HepG2 (cell line): ENCODE results near the gene GFPT2. TPM values are rescaled to one million over a fixed set of nuclear protein-coding genes. Genes with fewer than 3 reads are reported as not detected.

Source experiments
- ATAC-seq: fragments of 200-7000 bp; cut with Tn5 transposase; 3 replicates; pipeline ENCODE4 v1.9.1; 2020; ENCODE audit warnings: mild to moderate bottlenecking, moderate library complexity
- BruUV-seq: library from RNA; stranded (reverse); fragments of 400-500 nt; replicated peaks from 2 replicates; lab custom pipeline; 2021; lab: Mats Ljungman, UMichigan
- CTCF ChIA-PET: fragments of 300-600 bp; formaldehyde crosslinking; extraction: SDS; loops from one replicate; lab custom pipeline; 2021; ENCODE audit warnings: low total read pairs, inconsistent platforms, low intra/inter-chr PET ratio; lab: Yijun Ruan, JAX
- POLR2A ChIA-PET: fragments of 350-600 bp; sonication (Branson Sonifier 250); formaldehyde crosslinking; loops from one replicate; lab custom pipeline; 2020; ENCODE audit warnings: antibody characterized with exemption, inconsistent platforms; lab: Yijun Ruan, JAX
- DNase-seq: peaks from one replicate; pipeline ENCODE4 v3.0.0-alpha.2; 2015; ENCODE audit warnings: low spot score
- FAIRE-seq: peaks from 3 replicates; lab custom pipeline; 2011; peaks lifted over from hg19 to GRCh38; lab: Jason Lieb, UNC
- H2AFZ ChIP-seq: one replicate; pipeline ENCODE4 v1.6.1; 2011; ENCODE audit warnings: low read length, inconsistent platforms
- H3K27ac ChIP-seq: fragments of 300-600 bp; 3 replicates; pipeline ENCODE4 v1.8.0; 2011; ENCODE audit warnings: mixed run types, mild to moderate bottlenecking, mixed read lengths, low read length, inconsistent platforms; ENCODE audit not compliant: insufficient read depth; ENCODE audit errors: extremely low read length
- H3K27me3 ChIP-seq, 2 experiments: fragments of 200-600 bp in 1 of 2; 2 replicates in 1 of 2; 3 replicates in 1 of 2; pipeline versions ENCODE4 v1.6.0 to v1.8.0; 2011; ENCODE audit warnings: low read length in 2 of 2, mild to moderate bottlenecking in 2 of 2, moderate library complexity in 2 of 2, inconsistent platforms in 1 of 2; ENCODE audit not compliant: insufficient read depth in 2 of 2, control insufficient read depth in 1 of 2
- H3K36me3 ChIP-seq, 2 experiments: fragments of 200-600 bp in 1 of 2; replicated peaks in 1 of 2; 2 replicates in 1 of 2; 3 replicates in 1 of 2; pipeline versions ENCODE4 v1.5.1 to v1.8.0; 2011; ENCODE audit warnings: low read length in 2 of 2, inconsistent platforms in 1 of 2; ENCODE audit not compliant: insufficient read depth in 2 of 2, control insufficient read depth in 1 of 2
- H3K4me1 ChIP-seq: 2 replicates; pipeline ENCODE4 v1.5.1; 2012; ENCODE audit warnings: low read length, inconsistent platforms; ENCODE audit not compliant: insufficient read depth
- H3K4me2 ChIP-seq: 2 replicates; pipeline ENCODE4 v1.6.0; 2011; ENCODE audit warnings: low read depth, low read length, inconsistent platforms
- H3K4me3 ChIP-seq, 3 experiments: fragments of 200-600 bp in 1 of 3; sonication (generic), shearing (Covaris generic) in 1 of 3; replicated peaks in 1 of 3; 2 replicates each; pipeline ENCODE4 v1.5.1; 2011 to 2016; ENCODE audit warnings: low read length in 3 of 3, inconsistent platforms in 2 of 3, low read depth in 2 of 3, mild to moderate bottlenecking in 2 of 3, control low read depth in 1 of 3, mixed read lengths in 1 of 3; ENCODE audit not compliant: insufficient read depth in 1 of 3
- H3K79me2 ChIP-seq: one replicate; pipeline ENCODE4 v1.6.1; 2011; ENCODE audit warnings: low read length, inconsistent platforms; ENCODE audit not compliant: insufficient read depth
- H3K9ac ChIP-seq: 2 replicates; pipeline ENCODE4 v1.6.0; 2011; ENCODE audit warnings: mild to moderate bottlenecking, low read depth, low read length, inconsistent platforms; ENCODE audit not compliant: insufficient read depth
- H3K9me3 ChIP-seq: 2 replicates; pipeline ENCODE4 v1.5.1; 2012; ENCODE audit warnings: mild to moderate bottlenecking, low read length
- H4K20me1 ChIP-seq: 2 replicates; pipeline ENCODE4 v1.6.0; 2011; ENCODE audit warnings: inconsistent platforms, mild to moderate bottlenecking, low read length, moderate library complexity; ENCODE audit not compliant: insufficient read depth
- MTF2 ChIP-seq: sonication (generic); formaldehyde crosslinking; IDR thresholded peaks from 2 replicates; pipeline ENCODE4 v1.5.0; 2020; ENCODE audit warnings: missing genetic modification reagents, borderline replicate concordance
- SMAD1 ChIP-seq: sonication (generic); formaldehyde crosslinking; IDR thresholded peaks from 2 replicates; pipeline ENCODE4 v1.4.0; 2020; ENCODE audit warnings: missing genetic modification reagents, low read depth, mild to moderate bottlenecking, borderline replicate concordance
- ZC3H13 ChIP-seq: sonication (generic); formaldehyde crosslinking; IDR thresholded peaks from 2 replicates; pipeline ENCODE4 v1.8.1; 2023; ENCODE audit warnings: mild to moderate bottlenecking, missing genetic modification reagents, moderate library complexity
- ZFP82 ChIP-seq: sonication (generic); formaldehyde crosslinking; IDR thresholded peaks from 2 replicates; pipeline ENCODE4 v1.5.1; 2020; ENCODE audit warnings: mild to moderate bottlenecking, missing genetic modification reagents, borderline replicate concordance
- ZFY ChIP-seq: sonication (generic); formaldehyde crosslinking; IDR thresholded peaks from 2 replicates; pipeline ENCODE4 v1.4.0; 2020; ENCODE audit warnings: missing genetic modification reagents
- ZNF124 ChIP-seq: sonication (generic); formaldehyde crosslinking; IDR thresholded peaks from 2 replicates; pipeline ENCODE4 v1.4.0; 2020; ENCODE audit warnings: missing genetic modification reagents
- ZNF138 ChIP-seq: sonication (generic); formaldehyde crosslinking; IDR thresholded peaks from 2 replicates; pipeline ENCODE4 v1.5.0; 2020; ENCODE audit warnings: mild to moderate bottlenecking, low read depth, missing genetic modification reagents
- ZNF143 ChIP-seq: sonication (generic); formaldehyde crosslinking; IDR thresholded peaks from 2 replicates; pipeline ENCODE4 v1.4.0; 2020; ENCODE audit warnings: missing genetic modification reagents
- ZNF251 ChIP-seq: sonication (generic); formaldehyde crosslinking; IDR thresholded peaks from 2 replicates; pipeline ENCODE4 v1.9.0; 2021; ENCODE audit warnings: mild to moderate bottlenecking, missing genetic modification reagents
- ZNF33A ChIP-seq: sonication (generic); formaldehyde crosslinking; IDR thresholded peaks from 2 replicates; pipeline ENCODE4 v1.5.1; 2020; ENCODE audit warnings: missing genetic modification reagents, mild to moderate bottlenecking, moderate library complexity, borderline replicate concordance
- ZNF496 ChIP-seq: sonication (generic); formaldehyde crosslinking; IDR thresholded peaks from 2 replicates; pipeline ENCODE4 v1.8.1; 2023; ENCODE audit warnings: mild to moderate bottlenecking, moderate library complexity, missing genetic modification reagents; ENCODE audit not compliant: insufficient replicate concordance
- ZNF777 ChIP-seq: sonication (generic); formaldehyde crosslinking; IDR thresholded peaks from 2 replicates; pipeline ENCODE4 v1.4.0; 2020; ENCODE audit warnings: missing genetic modification reagents
- ZNF788 ChIP-seq: sonication (generic); formaldehyde crosslinking; IDR thresholded peaks from 2 replicates; pipeline ENCODE4 v1.5.0; 2020; ENCODE audit warnings: mild to moderate bottlenecking, missing genetic modification reagents, borderline replicate concordance
- WGBS: methylation state at CpG from one replicate; pipeline ENCODE4 v1.1.6; 2017; ENCODE audit warnings: low lambda C conversion rate; 5-methylcytosine and 5-hydroxymethylcytosine counted together
- in situ Hi-C: cut with HindIII; loops from 2 replicates; pipeline ENCODE4 v1.10.0; 2017; ENCODE audit warnings: low pct_unique_long_range_greater_than_20kb; ENCODE audit not compliant: extremely low pct_ligation_motif_present
- intact Hi-C: fragments of 100-400 bp; cut with micrococcal nuclease; formaldehyde crosslinking; loops from one replicate; pipeline ENCODE4 v1.10.0; 2022; ENCODE audit not compliant: unreplicated experiment
- polyA plus RNA-seq, 8 experiments: library from polyadenylated mRNA; depleted of rRNA in 3 of 8; stranded (reverse) in 7 of 8; unstranded in 1 of 8; fragments of >200 nt; fragmentation: Illumina TruSeq in 4 of 8; extraction: Trizol in 4 of 8; gene quantifications; 2 replicates each; pipeline versions ENCODE4 v1.2.1 to v1.2.3, GENCODE V29; 2011 to 2016; ENCODE audit warnings: low read depth in 4 of 8, missing spikeins in 1 of 8, mixed read lengths in 1 of 8; ENCODE audit not compliant: insufficient read depth in 1 of 8
- total RNA-seq, 5 experiments: library from RNA; depleted of rRNA; stranded (reverse); fragments of >200 nt; fragmentation: Illumina TruSeq; extraction: Trizol; gene quantifications; 2 replicates each; pipeline ENCODE4 v1.2.3, GENCODE V29; 2016; ENCODE audit warnings: low read depth in 1 of 5
- TF ChIP-seq, protein P1 (sequence below): sonication (generic); formaldehyde crosslinking; IDR thresholded peaks from 2 replicates; pipeline ENCODE4 v1.8.1; 2022; ENCODE audit warnings: low read depth, mild to moderate bottlenecking, missing genetic modification reagents
- TF ChIP-seq, protein P2 (sequence below): sonication (generic); formaldehyde crosslinking; IDR thresholded peaks from 2 replicates; pipeline ENCODE4 v1.5.1; 2020; ENCODE audit warnings: mild to moderate bottlenecking, missing genetic modification reagents, moderate library complexity

GFPT2 gene
- total and polyA plus RNA-seq, 2 of the 13 experiments (the other 11 are each of a cell fraction or from before 2014, with no cell fraction given) = 0.18 TPM

DNA sequence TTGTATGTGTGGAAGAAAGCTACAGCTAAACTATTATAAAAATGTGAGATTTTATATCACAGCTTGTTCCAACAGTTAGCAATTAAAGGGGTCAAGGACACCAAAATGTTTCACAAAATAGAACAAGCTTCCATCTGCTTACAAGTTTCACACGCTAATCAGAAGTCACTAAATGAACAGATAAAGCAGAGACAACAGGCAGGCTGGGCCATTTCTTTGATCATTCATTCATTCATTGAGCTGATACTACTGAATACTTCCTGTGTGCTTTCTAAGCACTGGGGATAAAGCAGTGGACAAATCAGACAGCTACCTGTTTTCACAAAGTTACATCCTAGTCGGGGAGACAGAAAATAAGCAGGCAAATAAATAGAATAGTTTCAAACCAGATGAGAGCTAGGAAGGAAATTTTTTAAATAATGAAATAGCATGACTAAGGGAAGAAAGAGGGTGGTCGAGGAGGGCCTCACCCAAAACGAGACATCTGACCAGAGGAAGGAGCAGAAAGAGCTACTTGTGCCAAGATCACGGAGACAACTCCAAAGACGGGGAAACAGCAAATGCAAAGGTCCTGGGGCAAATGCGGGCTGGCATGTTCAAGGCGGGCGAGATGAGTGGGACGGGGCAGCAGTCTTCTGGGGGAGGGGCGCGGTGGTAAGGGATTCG is 62.4 kb downstream of the GFPT2 start:
- H3K9me3 ChIP-seq = no peaks in the 10 kb centered on the region
- BruUV-seq = TSS peak; percentile 71
- FAIRE-seq (no peak), DNase-seq (no peak)
- no peaks in the 10 kb centered on the region for H3K27me3 ChIP-seq
- H3K4me2 ChIP-seq = peak overlapping the region; percentile 93
- peaks cover 11% of the 10 kb centered on the region for H4K20me1 ChIP-seq
- H3K9ac ChIP-seq = peak overlapping the region; percentile 78
- H3K79me2 ChIP-seq = peaks cover 26% of the 10 kb centered on the region
- TF ChIP-seq ZNF777 (CRISPR knock-in tag) (no peak), MTF2 (CRISPR knock-in tag) (no peak), ZFP82 (CRISPR knock-in tag) (0 out of 2 replicates have a peak, but pooled peaks have one; percentile 32), ZNF788 (CRISPR knock-in tag) (no peak), ZNF143 (CRISPR knock-in tag) (no peak), ZNF138 (CRISPR knock-in tag) (no peak), ZNF33A (CRISPR knock-in tag) (no peak), SMAD1 (no peak), ZFY (CRISPR knock-in tag) (no peak), ZNF496 (CRISPR knock-in tag) (no peak), ZNF251 (CRISPR knock-in tag) (no peak), ZC3H13 (no peak), ZNF124 (CRISPR knock-in tag) (no peak)
- TF ChIP-seq, protein P1, sequence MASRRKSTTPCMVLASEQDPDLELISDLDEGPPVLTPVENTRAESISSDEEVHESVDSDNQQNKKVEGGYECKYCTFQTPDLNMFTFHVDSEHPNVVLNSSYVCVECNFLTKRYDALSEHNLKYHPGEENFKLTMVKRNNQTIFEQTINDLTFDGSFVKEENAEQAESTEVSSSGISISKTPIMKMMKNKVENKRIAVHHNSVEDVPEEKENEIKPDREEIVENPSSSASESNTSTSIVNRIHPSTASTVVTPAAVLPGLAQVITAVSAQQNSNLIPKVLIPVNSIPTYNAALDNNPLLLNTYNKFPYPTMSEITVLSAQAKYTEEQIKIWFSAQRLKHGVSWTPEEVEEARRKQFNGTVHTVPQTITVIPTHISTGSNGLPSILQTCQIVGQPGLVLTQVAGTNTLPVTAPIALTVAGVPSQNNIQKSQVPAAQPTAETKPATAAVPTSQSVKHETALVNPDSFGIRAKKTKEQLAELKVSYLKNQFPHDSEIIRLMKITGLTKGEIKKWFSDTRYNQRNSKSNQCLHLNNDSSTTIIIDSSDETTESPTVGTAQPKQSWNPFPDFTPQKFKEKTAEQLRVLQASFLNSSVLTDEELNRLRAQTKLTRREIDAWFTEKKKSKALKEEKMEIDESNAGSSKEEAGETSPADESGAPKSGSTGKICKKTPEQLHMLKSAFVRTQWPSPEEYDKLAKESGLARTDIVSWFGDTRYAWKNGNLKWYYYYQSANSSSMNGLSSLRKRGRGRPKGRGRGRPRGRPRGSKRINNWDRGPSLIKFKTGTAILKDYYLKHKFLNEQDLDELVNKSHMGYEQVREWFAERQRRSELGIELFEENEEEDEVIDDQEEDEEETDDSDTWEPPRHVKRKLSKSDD (CRISPR knock-in tag) = no peak
- TF ChIP-seq, protein P2, sequence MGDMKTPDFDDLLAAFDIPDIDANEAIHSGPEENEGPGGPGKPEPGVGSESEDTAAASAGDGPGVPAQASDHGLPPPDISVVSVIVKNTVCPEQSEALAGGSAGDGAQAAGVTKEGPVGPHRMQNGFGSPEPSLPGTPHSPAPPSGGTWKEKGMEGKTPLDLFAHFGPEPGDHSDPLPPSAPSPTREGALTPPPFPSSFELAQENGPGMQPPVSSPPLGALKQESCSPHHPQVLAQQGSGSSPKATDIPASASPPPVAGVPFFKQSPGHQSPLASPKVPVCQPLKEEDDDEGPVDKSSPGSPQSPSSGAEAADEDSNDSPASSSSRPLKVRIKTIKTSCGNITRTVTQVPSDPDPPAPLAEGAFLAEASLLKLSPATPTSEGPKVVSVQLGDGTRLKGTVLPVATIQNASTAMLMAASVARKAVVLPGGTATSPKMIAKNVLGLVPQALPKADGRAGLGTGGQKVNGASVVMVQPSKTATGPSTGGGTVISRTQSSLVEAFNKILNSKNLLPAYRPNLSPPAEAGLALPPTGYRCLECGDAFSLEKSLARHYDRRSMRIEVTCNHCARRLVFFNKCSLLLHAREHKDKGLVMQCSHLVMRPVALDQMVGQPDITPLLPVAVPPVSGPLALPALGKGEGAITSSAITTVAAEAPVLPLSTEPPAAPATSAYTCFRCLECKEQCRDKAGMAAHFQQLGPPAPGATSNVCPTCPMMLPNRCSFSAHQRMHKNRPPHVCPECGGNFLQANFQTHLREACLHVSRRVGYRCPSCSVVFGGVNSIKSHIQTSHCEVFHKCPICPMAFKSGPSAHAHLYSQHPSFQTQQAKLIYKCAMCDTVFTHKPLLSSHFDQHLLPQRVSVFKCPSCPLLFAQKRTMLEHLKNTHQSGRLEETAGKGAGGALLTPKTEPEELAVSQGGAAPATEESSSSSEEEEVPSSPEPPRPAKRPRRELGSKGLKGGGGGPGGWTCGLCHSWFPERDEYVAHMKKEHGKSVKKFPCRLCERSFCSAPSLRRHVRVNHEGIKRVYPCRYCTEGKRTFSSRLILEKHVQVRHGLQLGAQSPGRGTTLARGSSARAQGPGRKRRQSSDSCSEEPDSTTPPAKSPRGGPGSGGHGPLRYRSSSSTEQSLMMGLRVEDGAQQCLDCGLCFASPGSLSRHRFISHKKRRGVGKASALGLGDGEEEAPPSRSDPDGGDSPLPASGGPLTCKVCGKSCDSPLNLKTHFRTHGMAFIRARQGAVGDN (CRISPR knock-in tag) = 0 out of 2 replicates have a peak, but pooled peaks have one; percentile 7
- TF ChIP-seq, all 625 proteins: peak for 2
- ChIA-PET CTCF (no interaction called here), POLR2A (no interaction called here)
- intact Hi-C loops = loop anchor here (10.0 kb wide), 2 partner anchors 86 to 184 kb away; partner anchors contain the start of gene RASGEF1C
- peak overlapping the region; percentile 67 to 94 (median 88) for H3K4me3 ChIP-seq
- peaks cover 54% of the 10 kb centered on the region for H3K4me1 ChIP-seq
- 7% methylated on average over 13 of the region's 13 CpGs for WGBS
- peaks cover 0 to 7% of the 10 kb centered on the region in 2 experiments; a peak in 1 of 5 replicates for H3K36me3 ChIP-seq
- in situ Hi-C loops = loop anchor here (5.0 to 10.0 kb wide), 2 partner anchors 37 to 184 kb away; no protein-coding TSS in a partner anchor
- H2AFZ ChIP-seq = no peak overlapping the region
- ATAC-seq = no peak
- no peak overlapping the region for H3K27ac ChIP-seq
